Measurements from ENCODE around the gene PDZK1IP1.

PDZK1IP1 gene

GRCh38 chr1:47137925-47138615, 51.8 kb downstream of the PDZK1IP1 start:
- no peak overlapping the region for H2AFZ ChIP-seq (ENCODE audit: low read length)
- no peak for DNase-seq
- no peak overlapping the region for H3K4me3 ChIP-seq (ENCODE audit: low read length)
- no peaks in the 10 kb centered on the region for H3K9me2 ChIP-seq (replicated peaks; ENCODE audit: insufficient read depth, low read length)
- no peak overlapping the region for H3K27ac ChIP-seq (ENCODE audit: low read length)
- TF ChIP-seq EZH2phosphoT487 (IDR thresholded peaks at IDR 0.05; ENCODE audit: low read length) = no peak
- TF ChIP-seq EZH2 (optimal IDR thresholded peaks at IDR 0.05; ENCODE audit: low read depth, low read length) = no peak
- TF ChIP-seq CTCF (IDR thresholded peaks at IDR 0.05; ENCODE audit: low read length) = no peak
- no peaks in the 10 kb centered on the region for H3K36me3 ChIP-seq (replicated peaks; ENCODE audit: insufficient read depth, low read length)
- H3K27me3 ChIP-seq (replicated peaks; ENCODE audit: insufficient read depth, low read length) = no peaks in the 10 kb centered on the region
- no peaks in the 10 kb centered on the region for H3F3A ChIP-seq (ENCODE audit: insufficient read depth, low read length)
- H3K79me2 ChIP-seq (ENCODE audit: low read length) = no peaks in the 10 kb centered on the region
- H3K4me2 ChIP-seq (ENCODE audit: low read depth, low read length) = no peak overlapping the region
- H3K9me3 ChIP-seq (replicated peaks; ENCODE audit: insufficient read depth, low read length) = no peaks in the 10 kb centered on the region
- H3K4me1 ChIP-seq (ENCODE audit: low read length) = no peaks in the 10 kb centered on the region
- H4K20me1 ChIP-seq (ENCODE audit: insufficient read depth, low read length) = no peaks in the 10 kb centered on the region
- H3K9ac ChIP-seq (ENCODE audit: low read length) = no peak overlapping the region

- Histone ChIP-seq H3K27me3 (replicated peaks; ENCODE audit: insufficient read depth, low read length) (no peaks in the 10 kb centered on the region), H3K4me1 (ENCODE audit: low read length) (no peaks in the 10 kb centered on the region), H3F3A (ENCODE audit: insufficient read depth, low read length) (no peaks in the 10 kb centered on the region), H2AFZ (ENCODE audit: low read length) (no peak within 1 kb of the TSS), H3K9me2 (replicated peaks; ENCODE audit: insufficient read depth, low read length) (no peaks in the 10 kb centered on the region), H3K4me3 (ENCODE audit: low read length) (no peak within 1 kb of the TSS), H4K20me1 (ENCODE audit: insufficient read depth, low read length) (no peaks in the 10 kb centered on the region), H3K4me2 (ENCODE audit: low read depth, low read length) (no peak within 1 kb of the TSS), H3K9me3 (replicated peaks; ENCODE audit: insufficient read depth, low read length) (no peaks in the 10 kb centered on the region), H3K36me3 (replicated peaks; ENCODE audit: insufficient read depth, low read length) (no peaks in the 10 kb centered on the region), H3K9ac (ENCODE audit: low read length) (no peak within 1 kb of the TSS), H3K79me2 (ENCODE audit: low read length) (no peaks in the 10 kb centered on the region), H3K27ac (ENCODE audit: low read length) (no peak within 1 kb of the TSS)
- TF ChIP-seq CTCF (IDR thresholded peaks at IDR 0.05; ENCODE audit: low read length) (no peak), EZH2phosphoT487 (IDR thresholded peaks at IDR 0.05; ENCODE audit: low read length) (no peak), EZH2 (optimal IDR thresholded peaks at IDR 0.05; ENCODE audit: low read depth, low read length) (no peak)
- no peak for DNase-seq
These were observed 52.6 kb downstream of the PDZK1IP1 start, which contains the start of gene CYP4A22 for GRCh38 chr1:47137198-47137597. TSS of gene CYP4A22 (plus strand) at chr1:47137441. CDS start at chr1:47137486, 45 bp downstream.
